ENCODE data around the gene ZNF135. TPM values are rescaled to one million over a fixed set of nuclear protein-coding genes. Genes with fewer than 3 reads are reported as not detected.
A peak's percentile ranks its signal among the peaks of the same experiment; 100 is the strongest.

The ZNF135 gene
- total RNA-seq, 4 donors from 2014 or later: 0.83 to 3.8 (median 1.3) TPM

DNA sequence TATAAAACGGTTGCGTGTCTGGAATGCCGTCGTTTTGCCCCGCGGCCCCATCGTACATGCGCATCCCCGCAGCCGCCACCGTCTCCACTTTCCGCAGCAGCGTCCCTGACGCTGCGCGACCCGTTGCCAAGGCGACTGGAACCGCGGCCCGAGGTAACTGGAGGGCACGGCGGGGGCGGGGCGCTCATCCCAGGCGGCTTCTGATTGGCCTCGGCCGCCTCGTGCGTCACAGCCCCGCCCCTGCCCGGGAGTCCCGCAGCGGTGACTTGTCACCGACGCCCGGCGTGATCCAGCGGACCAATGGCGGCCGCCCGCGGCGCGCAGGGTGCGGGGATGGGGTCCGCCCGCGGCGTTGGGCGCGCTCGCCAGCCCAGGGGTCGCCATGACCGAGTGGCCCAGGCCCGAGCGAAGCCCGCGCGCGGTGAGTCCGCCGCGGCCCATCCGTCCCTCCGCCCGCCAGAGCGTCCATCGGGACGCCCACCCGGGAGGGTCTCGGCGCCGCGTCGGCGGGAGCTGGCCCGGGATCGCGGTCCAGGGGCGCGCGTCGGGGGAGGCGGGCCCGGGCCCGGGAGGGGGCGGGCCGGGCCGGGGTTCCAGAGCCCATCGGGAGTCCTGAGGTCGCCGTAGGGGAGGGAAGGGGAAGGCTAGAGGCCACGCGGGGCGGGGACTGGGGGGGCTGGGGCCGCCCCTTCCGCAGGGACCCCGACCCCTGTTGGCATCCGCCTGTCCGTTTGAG, 25.2 kb upstream of the ZNF135 start, which contains the start of gene ZSCAN1:
ZSCAN1 (plus strand) TSS at position 285 of the 736 bp plus-strand sequence. CDS start 3,812 bp downstream, outside the sequence.
- Histone ChIP-seq H3K27me3 (peaks cover 0 to 30% (median 0%) of the 10 kb centered on the region in 4 donors), H3K9me3 (peaks cover 0 to 37% (median 16%) of the 10 kb centered on the region in 3 donors), H3K36me3 (no peaks in the 10 kb centered on the region), H3K27ac (peak within 1 kb of the TSS in 2 of 4 donors; percentile 21 to 70), H3K4me1 (peaks cover 0 to 13% (median 0%) of the 10 kb centered on the region in 3 donors), H3K4me3 (peak within 1 kb of the TSS; percentile 22 to 60 (median 44))
- TF ChIP-seq, protein P1, sequence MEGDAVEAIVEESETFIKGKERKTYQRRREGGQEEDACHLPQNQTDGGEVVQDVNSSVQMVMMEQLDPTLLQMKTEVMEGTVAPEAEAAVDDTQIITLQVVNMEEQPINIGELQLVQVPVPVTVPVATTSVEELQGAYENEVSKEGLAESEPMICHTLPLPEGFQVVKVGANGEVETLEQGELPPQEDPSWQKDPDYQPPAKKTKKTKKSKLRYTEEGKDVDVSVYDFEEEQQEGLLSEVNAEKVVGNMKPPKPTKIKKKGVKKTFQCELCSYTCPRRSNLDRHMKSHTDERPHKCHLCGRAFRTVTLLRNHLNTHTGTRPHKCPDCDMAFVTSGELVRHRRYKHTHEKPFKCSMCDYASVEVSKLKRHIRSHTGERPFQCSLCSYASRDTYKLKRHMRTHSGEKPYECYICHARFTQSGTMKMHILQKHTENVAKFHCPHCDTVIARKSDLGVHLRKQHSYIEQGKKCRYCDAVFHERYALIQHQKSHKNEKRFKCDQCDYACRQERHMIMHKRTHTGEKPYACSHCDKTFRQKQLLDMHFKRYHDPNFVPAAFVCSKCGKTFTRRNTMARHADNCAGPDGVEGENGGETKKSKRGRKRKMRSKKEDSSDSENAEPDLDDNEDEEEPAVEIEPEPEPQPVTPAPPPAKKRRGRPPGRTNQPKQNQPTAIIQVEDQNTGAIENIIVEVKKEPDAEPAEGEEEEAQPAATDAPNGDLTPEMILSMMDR (IDR thresholded peaks at IDR 0.05): no peak
- no peak for TF ChIP-seq POLR2A (IDR thresholded peaks at IDR 0.05)
- DNase-seq: no peak
- WGBS, 2 donors: 2 to 38% methylated on average over 8 to 23 of the region's 101 CpGs
- intact Hi-C loops (cut with DNase I): no loop called here

DNA sequence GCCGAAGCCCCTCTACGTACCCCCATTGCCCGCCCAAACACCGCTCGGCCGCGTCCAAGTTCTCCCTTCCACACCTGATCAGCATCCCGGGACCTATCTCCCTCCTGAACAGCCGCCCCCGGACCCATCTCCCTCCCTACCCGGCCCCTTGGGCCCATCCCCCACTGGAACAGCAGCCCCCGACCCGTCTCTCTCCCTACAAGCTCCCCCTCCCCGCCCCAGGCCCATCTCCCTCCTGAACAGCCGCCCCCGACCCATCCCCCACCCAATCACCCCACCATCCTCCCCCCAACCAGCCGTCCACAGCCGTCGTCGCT, 24.6 kb upstream of the ZNF135 start:
- no peak for DNase-seq
- Histone ChIP-seq H3K36me3 (no peaks in the 10 kb centered on the region), H3K27ac (peak overlapping the region in 1 of 4 donors; percentile 70), H3K4me1 (peaks cover 0 to 13% (median 0%) of the 10 kb centered on the region in 3 donors), H3K27me3 (peaks cover 0 to 30% (median 0%) of the 10 kb centered on the region in 4 donors), H3K4me3 (peak overlapping the region; percentile 22 to 60 (median 44)), H3K9me3 (peaks cover 0 to 43% (median 16%) of the 10 kb centered on the region in 3 donors)
- intact Hi-C loops (cut with DNase I): no loop called here
- 10 to 18% methylated on average over 2 to 4 of the region's 20 CpGs for whole genome bisulfite sequencing, 2 donors
- TF ChIP-seq, protein P1 (IDR thresholded peaks at IDR 0.05): no peak
- no peak for TF ChIP-seq POLR2A (IDR thresholded peaks at IDR 0.05)

DNA sequence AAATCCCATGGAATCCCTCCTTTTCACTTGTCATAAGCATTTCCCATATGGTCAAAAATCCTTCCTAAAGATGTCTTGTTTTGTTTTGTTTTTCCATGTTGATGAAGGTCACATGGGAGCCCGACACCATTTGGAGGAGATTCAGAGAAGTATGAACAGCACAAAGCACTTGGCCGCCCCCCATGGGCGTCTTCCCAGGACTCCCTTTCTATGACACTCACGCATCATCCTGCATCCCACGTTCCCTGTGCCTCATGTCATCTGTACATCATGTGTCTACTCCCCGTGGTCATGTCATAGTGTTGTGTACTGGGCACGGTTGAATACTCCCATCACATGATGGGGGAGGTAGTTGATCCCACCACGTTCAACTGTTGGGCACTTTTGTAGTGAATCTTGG, 23.2 kb upstream of the ZNF135 start:
- Histone ChIP-seq H3K36me3 (no peaks in the 10 kb centered on the region), H3K27ac (no peak overlapping the region), H3K9me3 (peaks cover 0 to 55% (median 27%) of the 10 kb centered on the region in 3 donors), H3K4me1 (peaks cover 0 to 13% (median 0%) of the 10 kb centered on the region in 3 donors), H3K27me3 (peaks cover 0 to 30% (median 0%) of the 10 kb centered on the region in 4 donors), H3K4me3 (no peak overlapping the region)
- intact Hi-C loops (cut with DNase I): no loop called here
- 56 to 58% methylated on average over 8 of the region's 8 CpGs for WGBS, 2 donors
- TF ChIP-seq, protein P1 (IDR thresholded peaks at IDR 0.05): no peak
- no peak for TF ChIP-seq POLR2A (IDR thresholded peaks at IDR 0.05)
- DNase-seq: no peak

DNA sequence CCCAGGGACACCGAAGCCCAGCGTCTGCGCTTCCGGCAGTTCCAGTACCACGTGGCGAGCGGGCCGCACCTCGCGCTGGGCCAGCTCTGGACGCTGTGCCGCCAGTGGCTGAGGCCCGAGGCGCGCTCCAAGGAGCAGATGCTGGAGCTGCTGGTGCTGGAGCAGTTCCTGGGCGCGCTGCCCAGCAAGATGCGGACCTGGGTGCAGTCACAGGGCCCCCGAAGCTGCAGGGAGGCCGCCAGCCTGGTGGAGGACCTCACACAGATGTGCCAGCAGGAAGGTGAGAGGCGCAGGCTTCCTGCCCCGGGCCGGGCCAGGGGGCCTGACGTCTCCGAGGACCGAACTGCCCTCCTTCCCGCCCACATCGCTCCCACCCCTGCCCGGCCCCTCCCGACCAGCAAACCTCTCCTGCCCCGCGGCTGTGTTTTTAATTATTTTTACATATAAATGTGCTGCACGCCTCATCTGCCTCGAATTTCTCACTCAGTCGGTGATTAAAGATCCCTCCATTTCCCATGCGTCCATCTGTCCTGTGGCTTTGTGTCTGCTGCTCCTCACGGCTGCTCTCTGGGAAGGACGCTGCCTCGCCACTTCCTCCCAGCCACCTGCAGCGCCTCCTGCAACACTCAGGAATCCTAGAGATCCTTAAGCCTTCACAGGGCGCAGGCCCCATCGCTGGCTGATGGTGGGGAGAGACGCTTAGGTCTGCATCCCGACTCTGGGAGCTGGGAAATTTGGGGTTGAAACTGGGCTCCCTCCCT, 21.0 kb upstream of the ZNF135 start:
- H3K27me3 ChIP-seq: peaks cover 0 to 29% (median 0%) of the 10 kb centered on the region in 4 donors
- WGBS, 2 donors: 22 to 28% methylated on average over 10 to 19 of the region's 44 CpGs
- H3K36me3 ChIP-seq: no peaks in the 10 kb centered on the region
- no peak overlapping the region for H3K27ac ChIP-seq
- DNase-seq: no peak
- H3K4me3 ChIP-seq: peak overlapping the region in 1 of 4 donors; percentile 12
- H3K9me3 ChIP-seq: peaks cover 0 to 76% (median 45%) of the 10 kb centered on the region in 3 donors
- TF ChIP-seq, protein P1 (IDR thresholded peaks at IDR 0.05): no peak
- no peak for TF ChIP-seq POLR2A (IDR thresholded peaks at IDR 0.05)
- intact Hi-C loops (cut with DNase I): no loop called here
- H3K4me1 ChIP-seq: peaks cover 0 to 12% (median 0%) of the 10 kb centered on the region in 3 donors
